GM12872 (cell line): ENCODE data around the gene LSR.

Experiments
- TF ChIP-seq, protein P1 (sequence below): IDR thresholded peaks from 3 replicates; pipeline ENCODE4 v1.5.1; 2011; ENCODE audit warnings: low read depth, mild to moderate bottlenecking, low read length, moderate library complexity; ENCODE audit not compliant: insufficient read depth

The LSR gene

DNA sequence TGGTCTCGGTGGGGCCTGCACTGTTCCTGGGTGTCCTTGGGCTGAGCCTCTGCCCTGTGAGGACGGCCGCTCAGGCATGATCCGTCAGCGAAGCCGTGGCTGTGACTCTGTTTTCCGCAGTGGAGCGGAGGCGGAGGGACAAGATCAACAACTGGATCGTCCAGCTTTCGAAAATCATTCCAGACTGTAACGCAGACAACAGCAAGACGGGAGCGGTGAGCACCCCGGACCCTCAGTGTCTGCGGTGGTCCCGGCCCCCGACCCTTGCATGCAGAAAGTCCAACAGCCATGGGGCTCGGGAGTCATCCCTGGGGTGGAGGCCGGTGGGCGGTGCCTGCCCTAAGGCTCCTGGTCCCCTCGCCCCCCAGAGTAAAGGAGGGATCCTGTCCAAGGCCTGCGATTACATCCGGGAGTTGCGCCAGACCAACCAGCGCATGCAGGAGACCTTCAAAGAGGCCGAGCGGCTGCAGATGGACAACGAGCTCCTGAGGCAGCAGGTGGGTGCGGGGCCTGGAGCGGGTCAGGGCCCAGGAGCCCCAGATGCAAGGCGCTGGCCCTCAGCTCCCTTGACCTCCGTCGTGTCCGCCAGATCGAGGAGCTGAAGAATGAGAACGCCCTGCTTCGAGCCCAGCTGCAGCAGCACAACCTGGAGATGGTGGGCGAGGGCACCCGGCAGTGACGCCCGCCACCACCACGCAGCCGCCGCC is 29.9 kb downstream of the LSR start:
- TF ChIP-seq, protein P1, sequence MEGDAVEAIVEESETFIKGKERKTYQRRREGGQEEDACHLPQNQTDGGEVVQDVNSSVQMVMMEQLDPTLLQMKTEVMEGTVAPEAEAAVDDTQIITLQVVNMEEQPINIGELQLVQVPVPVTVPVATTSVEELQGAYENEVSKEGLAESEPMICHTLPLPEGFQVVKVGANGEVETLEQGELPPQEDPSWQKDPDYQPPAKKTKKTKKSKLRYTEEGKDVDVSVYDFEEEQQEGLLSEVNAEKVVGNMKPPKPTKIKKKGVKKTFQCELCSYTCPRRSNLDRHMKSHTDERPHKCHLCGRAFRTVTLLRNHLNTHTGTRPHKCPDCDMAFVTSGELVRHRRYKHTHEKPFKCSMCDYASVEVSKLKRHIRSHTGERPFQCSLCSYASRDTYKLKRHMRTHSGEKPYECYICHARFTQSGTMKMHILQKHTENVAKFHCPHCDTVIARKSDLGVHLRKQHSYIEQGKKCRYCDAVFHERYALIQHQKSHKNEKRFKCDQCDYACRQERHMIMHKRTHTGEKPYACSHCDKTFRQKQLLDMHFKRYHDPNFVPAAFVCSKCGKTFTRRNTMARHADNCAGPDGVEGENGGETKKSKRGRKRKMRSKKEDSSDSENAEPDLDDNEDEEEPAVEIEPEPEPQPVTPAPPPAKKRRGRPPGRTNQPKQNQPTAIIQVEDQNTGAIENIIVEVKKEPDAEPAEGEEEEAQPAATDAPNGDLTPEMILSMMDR: no peak

DNA sequence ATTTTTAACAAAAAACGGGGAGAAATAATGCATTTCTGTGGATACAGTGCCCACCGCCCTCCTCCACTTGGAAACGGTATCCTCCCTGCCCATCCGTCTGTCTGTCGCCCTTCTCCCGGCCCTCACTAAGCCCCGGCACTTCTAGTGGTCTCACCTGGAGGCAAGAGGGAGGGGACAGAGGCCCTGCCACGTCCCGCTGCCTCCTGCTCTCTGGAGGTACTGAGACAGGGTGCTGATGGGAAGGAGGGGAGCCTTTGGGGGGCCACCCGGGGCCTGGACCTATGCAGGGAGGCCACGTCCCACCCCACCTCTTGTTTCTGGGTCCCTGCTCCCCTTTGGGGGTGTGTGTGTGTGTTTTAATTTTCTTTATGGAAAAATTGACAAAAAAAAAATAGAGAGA is 30.6 kb downstream of the LSR start:
- TF ChIP-seq, protein P1: no peak

DNA sequence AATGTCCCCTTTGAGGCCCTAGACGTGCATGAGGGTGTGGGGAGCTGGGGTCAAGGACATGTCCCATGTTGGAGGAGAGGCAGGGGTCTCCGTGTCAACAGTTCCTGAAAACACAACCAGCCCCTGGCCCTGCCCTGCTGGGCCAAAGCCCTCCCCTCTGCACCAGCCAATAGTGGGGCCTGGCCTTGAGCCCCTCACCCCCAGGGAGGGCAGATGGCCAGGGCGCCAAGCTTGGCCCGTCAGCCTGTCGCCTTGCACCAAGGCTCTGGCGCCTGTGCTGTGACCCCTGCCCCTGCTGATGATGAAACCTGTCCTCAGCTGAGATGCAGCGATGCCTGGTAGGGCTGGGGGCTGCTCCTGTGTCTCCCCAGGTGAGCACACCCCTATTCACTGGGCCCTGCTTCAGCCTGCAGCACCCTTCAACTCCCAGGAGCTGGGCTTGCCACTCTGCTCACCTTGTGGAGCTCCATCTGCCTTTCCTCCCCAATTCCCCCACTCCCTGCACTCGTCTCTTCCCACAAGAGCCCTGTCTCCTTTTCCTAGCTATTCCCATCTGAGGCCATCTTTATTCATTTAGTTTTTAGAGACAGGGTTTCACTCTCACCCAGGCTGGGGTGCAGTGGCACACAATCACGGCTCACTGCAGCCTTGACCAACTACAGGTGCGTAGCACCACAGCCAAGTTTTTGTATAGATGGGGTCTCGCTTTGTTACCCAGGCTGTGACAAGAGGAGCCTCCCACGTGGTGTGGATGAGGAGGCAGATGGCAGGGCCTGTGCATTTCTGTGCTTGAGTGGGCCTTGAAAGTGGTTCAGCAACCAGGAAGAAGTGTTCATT is 31.4 kb downstream of the LSR start:
- TF ChIP-seq, protein P1: no peak

DNA sequence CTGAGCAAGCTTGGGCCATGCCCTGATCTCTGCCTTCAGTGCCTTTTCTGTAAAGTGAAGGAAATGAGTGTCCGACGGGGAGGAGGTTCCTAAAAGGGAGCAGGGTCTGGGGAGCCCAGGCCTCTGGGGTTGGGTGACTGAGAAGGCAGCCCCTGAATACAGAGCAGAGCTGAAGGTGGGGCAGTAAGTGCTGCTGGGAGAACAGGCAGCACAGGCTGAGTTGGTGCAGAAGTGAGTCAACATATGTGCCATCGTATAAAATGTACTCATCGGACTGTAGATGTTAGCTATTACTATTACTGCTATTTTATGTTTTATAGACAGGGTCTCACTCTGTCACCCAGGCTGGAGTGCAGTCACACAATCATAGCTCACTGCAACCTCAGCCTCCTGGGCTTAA is 32.5 kb downstream of the LSR start:
- TF ChIP-seq, protein P1: no peak

DNA sequence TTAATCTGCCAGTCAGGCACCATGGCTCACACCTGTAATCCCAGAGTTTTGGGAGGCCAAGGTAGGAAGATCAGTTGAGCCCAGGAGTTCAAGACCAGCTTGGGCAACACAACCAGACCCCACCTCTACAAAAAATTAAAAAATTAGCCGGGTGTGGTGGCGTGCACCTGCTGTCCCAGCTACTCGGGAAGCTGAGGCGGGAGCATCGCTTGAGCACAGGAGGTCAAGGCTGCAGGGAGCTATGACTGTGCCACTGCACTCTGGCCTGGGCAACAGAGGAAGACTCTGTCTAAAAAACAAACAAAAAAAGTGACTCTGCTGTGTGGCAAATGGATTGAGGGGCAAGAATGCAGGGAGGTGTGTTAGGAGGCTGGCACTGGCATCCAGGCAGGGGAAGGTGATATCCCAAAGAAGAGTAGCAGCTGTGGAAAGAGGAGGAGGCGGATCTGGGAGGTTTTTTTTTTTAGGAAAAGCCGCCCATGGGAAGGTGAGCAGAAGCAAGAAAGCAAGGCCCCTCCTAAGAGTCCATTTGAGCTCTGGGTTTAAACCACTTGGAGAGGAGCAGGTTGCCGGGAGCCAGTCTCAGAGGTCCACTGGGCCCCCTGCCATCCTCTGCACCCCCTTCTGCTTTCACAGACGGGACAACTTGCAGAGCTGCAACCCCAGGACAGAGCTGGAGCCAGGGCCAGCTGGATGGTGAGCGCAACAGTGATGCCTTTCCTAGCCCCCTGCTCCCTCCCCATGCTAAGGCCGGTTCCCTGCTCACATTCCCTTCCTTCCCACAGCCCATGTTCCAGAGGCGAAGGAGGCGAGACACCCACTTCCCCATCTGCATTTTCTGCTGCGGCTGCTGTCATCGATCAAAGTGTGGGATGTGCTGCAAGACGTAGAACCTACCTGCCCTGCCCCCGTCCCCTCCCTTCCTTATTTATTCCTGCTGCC is 35.6 kb downstream of the LSR start:
- TF ChIP-seq, protein P1: no peak

DNA sequence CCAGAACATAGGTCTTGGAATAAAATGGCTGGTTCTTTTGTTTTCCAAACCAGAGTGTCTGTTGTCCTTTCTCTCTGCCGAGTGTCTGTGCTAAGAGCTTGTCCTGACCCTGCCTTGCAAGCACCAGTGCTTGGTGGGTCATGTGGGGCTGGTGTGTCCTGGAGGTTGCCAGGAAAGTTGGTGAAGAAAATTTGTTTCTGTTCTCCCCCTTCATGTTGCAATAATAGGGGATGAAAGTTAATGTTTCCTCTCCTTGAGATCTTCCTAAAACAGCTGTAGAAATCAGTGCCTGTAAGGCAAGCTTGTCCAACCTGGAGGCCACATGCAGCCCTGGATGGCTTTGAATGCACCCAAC is 36.3 kb downstream of the LSR start:
- TF ChIP-seq, protein P1: no peak

DNA sequence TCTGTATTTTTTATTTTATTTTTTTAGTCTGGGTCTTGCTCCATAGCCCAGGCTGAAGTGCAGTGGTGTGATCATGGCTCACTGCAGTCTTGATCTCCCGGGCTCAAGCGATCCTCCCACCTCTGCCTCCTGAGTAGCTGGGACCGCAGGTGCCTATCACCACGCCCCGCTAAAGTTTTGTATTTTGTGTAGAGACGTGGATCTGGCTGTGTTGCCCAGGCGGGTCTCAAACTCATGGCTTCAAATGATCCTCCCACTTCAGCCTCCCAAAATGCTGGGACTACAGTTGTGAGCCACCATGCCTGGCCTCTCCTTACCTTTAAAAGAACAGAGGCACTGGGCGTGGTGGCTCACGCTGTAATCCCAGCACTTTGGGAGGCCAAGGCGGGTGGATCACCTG is 38.9 kb downstream of the LSR start:
- TF ChIP-seq, protein P1: no peak
